GM19395 (cell line): Measurements from ENCODE around the gene NCOA1.
"Not testable (repeated sequence)": the region's sequence is repeated elsewhere in the genome, so short reads cannot be mapped to it uniquely, and the experiment has no call there.

Experiments used
- ATAC-seq: cut with Tn5 transposase; IDR thresholded peaks from one replicate; pipeline ENCODE4 v1.9.1; 2021; ENCODE audit warnings: mild to moderate bottlenecking, moderate library complexity; ENCODE audit not compliant: unreplicated experiment

NCOA1 gene

DNA sequence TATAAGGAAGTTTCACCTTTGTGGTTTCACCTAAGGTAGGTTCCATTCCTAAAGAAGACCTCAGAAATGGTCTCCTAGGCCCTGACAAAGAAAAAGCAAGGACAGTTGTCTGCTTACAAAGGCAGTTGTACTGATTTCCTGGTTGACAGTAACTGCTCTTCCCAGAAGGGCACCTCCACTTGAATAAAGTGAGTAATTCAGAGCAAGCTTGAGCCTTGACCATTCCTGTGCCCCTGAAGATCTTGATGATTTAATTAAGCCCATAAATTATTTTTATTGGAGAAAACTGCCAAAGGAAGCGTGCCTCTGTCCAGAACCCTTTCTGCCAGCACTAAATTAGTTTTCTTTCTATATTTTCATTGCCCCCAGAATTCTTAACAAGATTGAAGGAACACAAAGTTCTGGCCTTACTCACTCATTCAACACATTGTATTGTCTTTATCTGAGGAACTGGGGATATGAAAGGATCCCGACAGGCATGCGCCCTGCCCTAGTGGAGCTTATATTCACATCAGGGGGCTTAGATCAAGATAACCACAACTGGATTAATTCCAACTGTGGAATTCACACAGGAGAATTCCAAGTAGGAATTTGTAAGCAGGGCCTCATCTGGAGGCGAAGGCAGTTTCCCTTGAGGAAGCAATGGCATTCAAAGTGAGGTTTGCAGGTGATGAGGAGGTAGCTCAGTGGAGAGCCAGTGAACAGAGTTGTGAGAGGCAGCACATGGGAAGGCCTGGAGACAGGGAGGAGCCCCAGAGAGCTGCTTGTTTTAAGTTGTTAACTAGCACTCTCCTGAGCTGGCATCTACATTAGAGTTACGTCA is 280.9 kb downstream of the NCOA1 start:
- no peak for ATAC-seq

DNA sequence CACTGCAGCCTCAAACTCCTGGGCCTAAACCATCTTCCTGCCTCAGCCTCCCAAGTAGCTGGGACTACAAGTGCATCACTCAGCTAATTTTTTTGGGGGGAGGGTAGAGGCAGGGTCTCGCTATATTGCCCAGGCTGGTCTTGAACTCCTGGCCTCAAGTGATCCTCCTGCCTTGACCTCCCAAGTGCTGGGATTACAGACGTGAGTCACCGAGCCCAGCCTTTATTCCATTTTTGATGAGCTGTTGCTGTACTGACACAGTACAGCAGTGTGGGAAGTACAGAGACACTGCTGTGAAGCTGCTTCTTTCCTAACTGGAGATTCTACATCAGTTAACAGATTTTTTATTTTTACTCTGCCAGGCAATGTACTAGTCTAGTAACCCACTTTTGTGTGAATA is 283.3 kb downstream of the NCOA1 start:
- ATAC-seq = no peak

DNA sequence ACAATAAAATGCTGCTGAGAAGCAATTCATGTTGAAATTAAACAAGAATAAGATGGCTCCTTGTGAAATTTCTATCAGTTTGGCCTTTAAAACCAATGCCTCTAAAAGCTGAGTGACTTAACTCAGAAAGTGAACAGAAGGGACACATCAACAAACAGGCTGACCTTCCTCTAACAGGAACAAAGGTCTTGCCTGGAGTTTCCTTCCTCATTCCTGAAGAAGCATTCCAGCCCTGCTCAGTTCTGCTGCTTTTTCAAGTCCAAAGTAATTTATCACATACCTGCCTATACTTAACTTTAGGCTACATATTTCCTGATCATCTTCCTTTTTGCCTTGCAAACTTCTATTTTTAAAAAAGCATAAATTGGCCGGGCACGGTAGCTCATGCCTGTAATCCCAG is 288.1 kb downstream of the NCOA1 start:
- no peak for ATAC-seq

DNA sequence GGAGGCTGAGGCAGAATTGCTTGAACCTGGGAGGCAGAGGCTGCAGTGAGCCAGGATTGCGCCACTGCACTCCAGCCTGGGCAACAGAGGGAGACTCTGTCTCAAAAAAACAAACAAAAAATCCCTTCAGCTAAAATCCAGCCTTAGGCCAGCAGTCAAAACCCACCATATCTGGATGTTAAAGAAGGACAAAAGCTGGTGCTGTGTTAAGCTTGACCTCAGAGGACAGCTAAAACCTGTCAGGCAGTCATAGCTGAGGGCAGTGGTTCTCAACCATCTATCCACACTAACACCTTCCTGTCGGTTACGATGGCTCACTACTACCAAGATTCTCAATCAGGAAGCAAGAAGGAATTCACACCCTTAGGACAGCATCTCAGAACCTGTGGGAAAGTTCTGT is 292.6 kb downstream of the NCOA1 start:
- no peak for ATAC-seq

DNA sequence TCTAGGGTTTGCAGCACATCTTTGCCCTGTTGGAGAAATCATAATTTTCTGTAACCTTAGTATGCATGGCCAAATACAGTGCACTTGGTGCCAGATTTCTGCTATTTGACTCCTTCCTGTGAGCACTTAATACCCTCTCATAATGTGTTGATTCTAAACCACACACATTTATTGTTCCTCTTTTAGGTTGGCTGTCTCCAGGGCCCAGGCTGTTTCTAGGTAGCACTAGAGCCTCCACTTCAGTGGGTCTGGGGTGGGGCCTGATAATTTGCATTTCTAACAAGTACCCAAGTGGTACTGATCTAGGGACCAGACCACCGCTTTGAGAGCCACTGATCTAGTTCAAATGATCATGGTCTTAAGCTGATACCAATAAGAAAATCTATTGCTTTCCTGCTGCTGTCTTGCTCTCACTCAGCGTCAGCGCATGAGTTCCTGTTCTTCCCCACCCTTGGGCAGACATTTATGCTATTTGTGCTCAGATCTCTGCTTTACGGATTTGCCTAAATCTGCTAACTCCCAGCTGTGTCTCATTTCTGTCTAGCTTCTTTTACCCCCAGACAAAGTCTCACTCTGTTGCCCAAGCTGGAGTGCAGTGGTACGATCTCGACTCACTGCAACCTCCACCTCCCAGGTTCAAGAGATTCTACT is 294.7 kb downstream of the NCOA1 start:
- ATAC-seq = peak; percentile 92

DNA sequence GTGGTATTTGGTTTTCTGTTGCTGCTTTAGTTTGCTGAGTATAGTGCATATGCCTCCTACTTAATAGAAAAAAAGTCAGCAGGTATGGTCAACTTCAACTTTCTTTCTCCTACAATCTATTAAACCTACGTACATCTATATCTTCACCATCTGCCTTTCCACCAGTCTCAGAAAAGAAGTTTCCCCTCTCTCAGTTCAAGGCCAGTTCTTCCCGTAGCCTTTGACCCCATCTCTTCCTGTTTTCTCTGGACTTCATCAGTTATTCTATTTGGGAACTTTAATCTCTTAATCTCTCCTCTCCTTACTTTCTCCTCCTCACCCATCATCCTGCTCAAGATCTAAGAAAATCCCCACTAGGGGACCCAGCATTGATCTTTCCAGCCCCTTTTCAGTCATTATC is 296.5 kb downstream of the NCOA1 start:
- ATAC-seq = no peak

DNA sequence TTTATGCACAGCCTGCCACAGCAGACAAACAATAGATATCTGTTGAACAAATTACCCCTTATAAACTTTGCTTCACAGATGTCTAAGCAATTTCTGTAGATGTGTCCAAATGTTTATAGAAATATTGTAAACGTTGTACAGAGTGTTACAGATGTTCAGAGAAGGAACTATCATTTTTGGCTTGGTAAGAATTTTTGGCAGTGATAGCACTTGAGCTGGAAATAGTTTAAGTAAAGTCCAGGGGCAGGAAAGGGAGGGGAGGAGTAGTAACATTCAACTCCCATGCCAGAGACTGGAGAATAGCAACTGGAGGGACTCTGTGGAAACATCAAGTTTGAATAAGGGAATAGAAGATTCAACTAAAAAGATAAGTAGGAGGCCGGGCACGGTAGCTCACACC is 297.8 kb downstream of the NCOA1 start:
- ATAC-seq = no peak

DNA sequence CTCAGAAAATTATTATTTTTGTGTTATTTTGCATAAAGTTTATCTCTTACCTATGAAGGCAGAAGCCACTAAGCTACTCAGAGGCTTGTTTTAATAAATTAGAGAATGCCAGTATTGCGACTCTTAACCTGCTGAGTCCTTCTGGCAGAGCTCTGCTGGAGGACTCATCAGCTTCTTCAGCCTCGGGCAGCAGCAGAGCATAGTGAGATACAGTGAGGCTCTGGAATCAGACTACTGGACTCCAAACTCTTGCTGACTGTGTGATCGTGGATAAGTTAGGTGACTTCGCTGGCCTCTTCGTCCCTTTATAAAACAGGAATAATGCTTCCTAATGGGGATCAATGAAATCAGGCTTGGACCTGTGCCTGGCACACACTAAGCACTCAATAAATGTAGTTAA is 300.4 kb downstream of the NCOA1 start:
- no peak for ATAC-seq

DNA sequence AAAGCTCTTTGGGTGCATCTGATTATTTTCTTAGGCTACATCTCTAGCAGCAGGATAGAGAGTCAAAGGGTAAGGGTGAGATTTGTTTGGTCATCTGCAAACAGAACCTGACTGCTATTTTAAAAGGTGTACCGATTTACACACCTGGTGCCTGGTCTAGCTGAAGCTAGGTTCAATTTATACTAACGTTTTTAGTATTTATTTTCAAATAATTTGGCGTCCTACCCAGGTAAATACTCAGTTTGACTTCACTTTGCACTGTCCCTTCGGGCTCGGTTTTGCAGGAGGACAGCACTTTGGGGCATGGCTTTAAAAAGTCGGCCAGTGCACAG is 301.5 kb downstream of the NCOA1 start:
- peak; percentile 37 for ATAC-seq

DNA sequence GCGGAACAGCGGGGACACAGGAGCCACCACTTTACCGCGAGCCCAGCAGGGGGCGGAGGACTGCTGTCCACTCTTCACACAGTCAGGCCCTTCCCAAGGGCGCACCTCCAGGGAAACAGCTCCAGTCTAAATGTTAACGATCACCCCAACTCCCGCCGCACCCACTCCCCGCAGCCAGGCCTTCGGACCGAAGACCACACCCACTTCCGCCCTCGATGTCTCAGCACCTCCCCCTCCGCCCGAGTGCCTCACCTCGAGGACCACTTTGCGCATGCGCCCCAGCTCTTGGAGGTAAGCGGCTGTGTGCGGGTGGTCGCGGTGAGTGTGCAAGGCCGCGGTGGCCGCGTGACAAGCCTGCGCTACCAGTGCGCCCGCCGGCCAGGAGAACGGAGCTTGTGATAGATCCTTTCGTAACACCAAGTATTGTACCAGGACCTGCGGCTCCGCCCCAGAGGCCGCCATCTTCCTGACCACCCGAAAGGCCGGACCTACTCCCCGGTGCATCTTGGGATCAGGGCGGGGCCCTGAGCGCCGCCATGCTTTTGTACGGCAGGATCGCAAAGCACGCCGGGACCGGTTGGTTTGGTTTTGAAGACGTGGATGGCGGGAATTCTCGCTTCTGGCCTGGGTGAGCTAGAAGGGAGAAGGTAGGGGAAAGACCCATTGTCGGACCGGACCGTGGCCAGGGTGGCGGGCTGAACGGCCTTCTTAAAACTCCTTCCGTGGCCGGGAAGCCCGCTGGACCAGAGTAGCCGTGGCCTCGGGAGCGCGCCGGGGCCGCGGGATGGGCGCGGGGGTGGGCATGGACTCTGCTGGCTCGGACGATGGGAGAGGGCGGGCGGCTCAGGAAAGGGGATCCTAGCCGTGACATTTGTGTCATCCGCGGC is 302.1 kb downstream of the NCOA1 start, which contains the start of the genes CENPO and PTRHD1:
Gene CENPO, plus strand, starts transcription at position 552 of the 887 bp plus-strand sequence. CDS start 495 bp downstream, outside the sequence.
Gene PTRHD1, minus strand, starts transcription at position 518 of the 887 bp plus-strand sequence. Its CDS starts 14 bp downstream, at position 504.
- peak; percentile 93 for ATAC-seq

DNA sequence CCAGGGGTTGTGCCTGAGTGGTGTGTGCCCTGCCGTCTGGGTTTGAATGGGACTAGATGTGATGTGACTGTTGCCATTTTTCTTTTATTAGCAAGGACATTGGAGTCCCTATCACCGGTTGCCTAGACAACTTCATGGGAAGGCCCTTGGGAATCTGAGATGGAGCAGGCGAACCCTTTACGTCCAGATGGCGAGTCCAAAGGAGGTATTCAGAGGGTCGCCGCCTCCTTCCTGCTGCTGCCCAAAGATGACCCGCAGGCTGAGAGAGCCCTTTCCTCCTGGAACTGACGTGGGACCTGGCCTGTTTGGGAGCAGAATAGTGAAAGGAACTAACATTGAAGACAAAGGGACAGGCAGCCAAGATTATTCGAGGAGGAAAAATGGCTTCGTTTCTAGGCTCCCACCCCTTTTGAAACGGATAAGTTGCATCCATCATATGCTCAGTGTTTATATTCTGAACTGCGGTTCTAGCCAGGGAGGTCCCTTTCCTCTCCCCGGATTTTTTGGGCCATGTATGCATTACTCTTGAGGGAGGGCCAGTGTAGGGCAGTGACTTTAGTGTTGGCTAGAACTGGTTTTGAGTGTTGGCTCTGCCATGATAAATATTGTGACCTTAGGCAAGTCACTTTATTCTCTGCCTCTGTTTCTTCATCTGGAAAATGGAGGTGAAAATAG is 302.8 kb downstream of the NCOA1 start:
- no peak for ATAC-seq

DNA sequence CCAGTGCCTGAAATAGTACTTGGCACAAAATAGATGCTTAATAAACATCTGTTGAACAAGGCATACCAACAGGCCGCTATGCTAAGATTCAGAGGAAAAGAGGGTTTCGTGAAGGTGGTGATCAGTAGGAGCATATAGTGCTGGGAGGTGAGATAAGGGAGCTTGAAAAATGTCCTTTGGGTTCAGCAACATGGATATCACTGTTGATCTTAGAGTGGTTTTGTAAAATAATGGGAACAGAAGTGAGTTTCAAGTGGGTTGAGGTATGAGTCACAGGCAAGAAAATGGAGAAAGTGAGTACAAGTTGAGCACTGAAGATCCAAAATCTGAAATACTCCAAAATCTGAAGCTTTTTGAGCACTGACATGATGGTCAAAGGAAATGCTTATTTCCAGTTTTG is 306.6 kb downstream of the NCOA1 start:
- no peak for ATAC-seq

DNA sequence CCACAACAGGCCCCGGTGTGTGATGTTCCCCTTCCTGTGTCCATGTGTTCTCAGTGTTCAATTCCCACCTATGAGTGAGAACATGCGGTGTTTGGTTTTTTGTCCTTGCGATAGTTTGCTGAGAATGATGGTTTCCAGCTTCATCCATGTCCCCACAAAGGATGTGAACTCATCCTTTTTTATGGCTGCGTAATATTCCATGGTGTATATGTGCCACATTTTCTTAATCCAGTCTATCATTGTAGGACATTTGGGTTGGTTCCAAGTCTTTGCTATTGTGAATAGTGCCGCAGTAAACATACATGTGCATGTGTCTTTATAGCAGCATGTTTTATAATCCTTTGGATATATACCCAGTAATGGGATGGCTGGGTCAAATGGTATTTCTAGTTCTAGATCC is 309.4 kb downstream of the NCOA1 start:
- ATAC-seq = not testable (repeated sequence)

DNA sequence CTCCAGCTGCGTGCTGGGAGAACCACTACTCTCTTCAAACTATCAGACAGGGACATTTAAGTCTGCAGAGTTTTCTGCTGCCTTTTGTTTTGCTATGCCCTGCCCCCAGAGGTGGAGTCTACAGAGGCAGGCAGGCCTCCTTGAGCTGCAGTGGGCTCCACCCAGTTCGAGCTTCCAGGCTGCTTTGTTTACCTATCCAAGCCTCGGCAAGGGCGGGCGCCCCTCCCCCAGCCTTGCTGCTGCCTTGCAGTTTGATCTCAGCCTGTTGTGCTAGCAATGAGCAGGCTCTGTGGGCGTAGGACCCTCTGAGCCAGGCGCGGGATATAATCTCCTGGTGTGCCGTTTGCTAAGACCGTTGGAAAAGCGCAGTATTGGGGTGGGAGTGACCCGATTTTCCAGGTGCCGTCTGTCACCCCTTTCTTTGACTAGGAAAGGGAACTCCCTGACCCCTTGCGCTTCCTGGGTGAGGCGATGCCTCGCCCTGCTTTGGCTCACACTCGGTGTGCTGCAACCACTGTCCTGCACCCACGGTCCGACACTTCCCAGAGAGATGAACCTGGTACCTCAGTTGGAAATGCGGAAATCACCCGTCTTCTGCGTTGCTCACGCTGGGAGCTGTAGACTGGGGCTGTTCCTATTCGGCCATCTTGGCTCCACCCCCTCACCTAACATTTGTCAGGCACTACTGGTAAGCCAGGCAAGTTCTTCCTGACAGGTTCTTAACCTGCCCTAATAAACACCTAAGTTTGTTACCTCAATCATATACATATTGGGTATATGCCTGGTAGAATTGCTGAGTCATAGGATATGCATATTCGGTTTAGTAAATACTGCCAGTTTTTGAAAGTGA is 315.0 kb downstream of the NCOA1 start:
- not testable (repeated sequence) for ATAC-seq

DNA sequence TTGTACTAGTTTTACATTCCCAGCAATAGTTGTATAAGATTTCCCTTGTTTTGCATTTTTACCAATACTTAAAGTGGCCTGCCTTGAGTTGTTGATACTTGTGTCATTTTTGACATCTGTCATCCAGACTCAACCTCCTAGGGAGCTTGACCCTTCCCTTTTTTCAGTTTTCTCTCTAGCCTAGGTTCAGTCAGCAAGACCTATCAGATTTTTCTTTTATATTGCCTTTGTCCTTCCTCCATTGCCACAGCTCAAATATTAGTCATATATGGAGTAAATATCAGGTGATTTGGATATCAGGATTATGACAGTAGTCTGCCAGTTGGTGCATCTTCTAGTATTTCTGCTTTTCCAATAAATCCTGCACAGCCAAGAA is 315.6 kb downstream of the NCOA1 start:
- ATAC-seq = no peak

DNA sequence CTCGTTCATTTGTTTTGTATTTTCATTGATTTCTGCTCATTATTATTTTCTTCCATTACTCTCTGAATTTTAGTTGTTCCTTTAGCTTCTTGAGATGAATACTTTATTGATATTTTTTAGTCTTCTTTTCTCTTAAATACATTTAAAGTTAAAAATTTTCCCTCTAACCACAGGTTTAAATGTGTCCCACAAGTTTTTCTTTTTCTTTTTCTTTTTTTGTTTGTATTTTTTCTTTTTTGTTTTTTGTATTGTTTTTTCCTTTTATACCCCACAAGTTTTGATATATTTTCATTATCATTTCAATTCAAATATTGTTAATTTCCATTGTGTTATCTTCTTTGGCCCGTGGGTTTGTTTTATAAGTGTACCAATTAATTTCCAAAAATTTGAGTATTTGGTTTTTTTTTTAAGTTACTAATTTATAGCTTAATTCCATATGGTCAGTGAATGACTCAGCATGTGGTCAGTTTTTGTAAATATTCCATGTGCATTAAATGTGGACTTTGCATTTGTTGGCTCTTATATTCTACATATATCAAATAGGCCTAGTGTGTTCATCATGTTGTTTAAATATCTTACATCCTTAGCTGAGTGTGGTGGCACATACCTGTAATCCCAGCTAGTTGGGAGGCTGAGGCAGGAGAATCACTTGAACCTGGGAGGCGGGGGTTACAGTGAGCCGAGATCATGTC is 318.4 kb downstream of the NCOA1 start:
- no peak for ATAC-seq

DNA sequence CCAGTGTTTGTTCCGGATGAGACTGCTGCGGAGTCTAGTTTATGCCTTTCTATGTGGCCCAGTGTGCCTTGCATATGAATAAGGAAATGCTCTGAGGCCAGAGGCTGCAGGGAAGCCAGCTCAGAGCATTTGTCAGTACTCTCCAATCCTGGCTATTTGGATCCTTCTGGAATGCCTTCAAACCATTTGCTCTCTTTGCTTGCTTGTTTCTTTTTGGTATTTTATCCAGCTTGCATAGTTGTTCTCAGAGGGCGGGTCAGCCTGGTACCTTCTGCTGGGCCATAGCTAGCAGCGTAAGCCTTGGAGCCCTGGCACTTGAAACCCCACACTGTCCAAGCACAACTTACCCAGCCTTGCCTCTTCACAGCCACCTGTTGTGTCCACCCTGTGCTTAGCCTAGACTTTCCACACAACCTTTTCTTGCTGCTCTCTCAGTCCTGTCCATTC is 322.7 kb downstream of the NCOA1 start:
- no peak for ATAC-seq

DNA sequence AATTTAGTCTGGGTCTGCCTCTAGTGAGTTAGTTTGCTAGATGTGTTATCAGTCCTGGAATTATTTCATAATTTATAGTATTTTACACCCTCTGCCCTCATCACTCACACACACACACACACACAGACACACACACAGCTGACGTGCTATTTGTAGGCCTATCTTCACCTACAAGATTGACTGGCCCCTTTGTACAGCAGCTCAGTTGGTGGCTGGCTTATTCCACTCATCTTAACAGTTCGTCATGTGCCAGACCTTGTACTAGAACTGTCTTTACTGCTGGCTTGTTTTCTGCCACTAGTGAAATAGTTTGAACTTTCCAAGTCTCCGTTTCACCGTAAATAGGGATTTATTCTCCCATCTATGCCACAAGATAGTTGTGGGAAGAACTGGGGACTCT is 323.5 kb downstream of the NCOA1 start:
- ATAC-seq = no peak

DNA sequence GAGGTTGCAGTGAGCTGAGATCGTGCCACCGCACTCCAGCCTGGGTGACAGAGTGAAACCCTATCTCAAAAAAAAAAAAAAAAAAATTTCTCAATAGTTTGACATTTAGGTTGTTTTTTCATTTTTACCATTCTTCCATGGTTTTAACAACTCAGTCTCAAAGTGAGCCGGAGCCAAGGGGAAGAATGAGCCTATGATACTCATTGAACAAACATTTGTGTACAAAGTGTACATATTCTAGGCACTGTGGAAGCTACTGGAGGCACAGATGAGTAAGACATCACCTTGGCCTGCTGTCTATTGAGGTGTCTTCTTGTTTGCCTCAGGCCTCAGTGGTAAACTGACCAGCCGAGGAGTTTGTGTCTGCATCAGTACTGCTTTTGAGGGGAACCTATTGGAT is 324.1 kb downstream of the NCOA1 start:
- ATAC-seq = no peak
